DMS114 treated with DMSO at 0.1 percent for 48 hours (cell line): ENCODE measurements around the gene WBP2.

Experiments used
- DNase-seq: peaks from one replicate; lab custom pipeline; 2025; ENCODE audit not compliant: unreplicated experiment; lab: John Stamatoyannopoulos, UW

WBP2 gene

GRCh38 chr17:75845933-75846691, 9.0 kb downstream of the WBP2 start:
- DNase-seq: no peak

- peak; percentile 24 for DNase-seq
Measured at GRCh38 chr17:75845058-75845711, 9.9 kb downstream of the WBP2 start.

GRCh38 chr17:75844530-75845057, 10.5 kb downstream of the WBP2 start:
- no peak for DNase-seq

GRCh38 chr17:75843577-75844529, 11.3 kb downstream of the WBP2 start, which contains the start of gene UNC13D:
UNC13D (minus strand) TSS chr17:75844404; CDS start chr17:75844337, 67 bp downstream.
- no peak for DNase-seq

GRCh38 chr17:75842963-75843576, 12.1 kb downstream of the WBP2 start:
- DNase-seq: no peak

- DNase-seq: no peak
Measured at GRCh38 chr17:75842411-75842810, 12.7 kb downstream of the WBP2 start.

GRCh38 chr17:75840799-75841164, 14.4 kb downstream of the WBP2 start:
- DNase-seq: no peak

- DNase-seq: no peak
Measured at GRCh38 chr17:75839942-75840798, 15.0 kb downstream of the WBP2 start.

GRCh38 chr17:75838410-75838809, 16.7 kb downstream of the WBP2 start:
- no peak for DNase-seq

- no peak for DNase-seq
Measured at GRCh38 chr17:75837899-75838298, 17.2 kb downstream of the WBP2 start.

GRCh38 chr17:75836605-75837004, 18.5 kb downstream of the WBP2 start:
- DNase-seq: no peak

GRCh38 chr17:75835654-75835987, 19.5 kb downstream of the WBP2 start:
- no peak for DNase-seq

GRCh38 chr17:75834928-75835653, 20.0 kb downstream of the WBP2 start:
- no peak for DNase-seq

- no peak for DNase-seq
Measured at GRCh38 chr17:75834279-75834920, 20.7 kb downstream of the WBP2 start.

GRCh38 chr17:75832652-75833400, 22.3 kb downstream of the WBP2 start:
- no peak for DNase-seq

- DNase-seq: no peak
Measured at GRCh38 chr17:75832164-75832651, 22.9 kb downstream of the WBP2 start.

- no peak for DNase-seq
Measured at GRCh38 chr17:75831032-75831571, 24.0 kb downstream of the WBP2 start.
